HG03159 (cell line): Measurements from ENCODE around the gene SEC61A2.
"Not testable (repeated sequence)": the region's sequence is repeated elsewhere in the genome, so short reads cannot be mapped to it uniquely, and the experiment has no call there.

Source experiments
- ATAC-seq: cut with Tn5 transposase; IDR thresholded peaks from one replicate; pipeline ENCODE4 v1.9.1; 2021; ENCODE audit warnings: mild to moderate bottlenecking, moderate library complexity; ENCODE audit not compliant: unreplicated experiment

Gene SEC61A2

GRCh38 chr10:12129222-12130111 is at the start of gene SEC61A2:
SEC61A2 (plus strand) TSS chr10:12129677; CDS start chr10:12129788, 111 bp downstream.
- peak; percentile 87 for ATAC-seq

GRCh38 chr10:12081470-12081869 is 48.0 kb upstream of the SEC61A2 start:
- ATAC-seq: no peak

- no peak for ATAC-seq
Observed at GRCh38 chr10:12081879-12082557, 47.5 kb upstream of the SEC61A2 start.

GRCh38 chr10:12088919-12089318 is 40.6 kb upstream of the SEC61A2 start:
- ATAC-seq: no peak

GRCh38 chr10:12091421-12091820 is 38.1 kb upstream of the SEC61A2 start:
- no peak for ATAC-seq

GRCh38 chr10:12097361-12097760 is 32.1 kb upstream of the SEC61A2 start:
- not testable (repeated sequence) for ATAC-seq

GRCh38 chr10:12097791-12098190 is 31.7 kb upstream of the SEC61A2 start:
- ATAC-seq: no peak

- ATAC-seq: no peak
Observed at GRCh38 chr10:12098966-12099365, 30.5 kb upstream of the SEC61A2 start.

GRCh38 chr10:12103802-12104201 is 25.7 kb upstream of the SEC61A2 start:
- ATAC-seq: no peak

- no peak for ATAC-seq
Observed at GRCh38 chr10:12107781-12108180, 21.7 kb upstream of the SEC61A2 start.

- ATAC-seq: no peak
Observed at GRCh38 chr10:12109286-12109685, 20.2 kb upstream of the SEC61A2 start.

- no peak for ATAC-seq
Observed at GRCh38 chr10:12111528-12111927, 17.9 kb upstream of the SEC61A2 start.

- ATAC-seq: no peak
Observed at GRCh38 chr10:12113627-12114026, 15.8 kb upstream of the SEC61A2 start.

- ATAC-seq: peak; percentile 13
Observed at GRCh38 chr10:12121673-12122072, 7.8 kb upstream of the SEC61A2 start.

- peak; percentile 48 for ATAC-seq
Observed at GRCh38 chr10:12130237-12130872, 878 bp downstream of the SEC61A2 start.

- ATAC-seq: no peak
Observed at GRCh38 chr10:12135631-12136030, 6.2 kb downstream of the SEC61A2 start.

GRCh38 chr10:12140038-12140437 is 10.6 kb downstream of the SEC61A2 start:
- ATAC-seq: no peak

- ATAC-seq: no peak
Observed at GRCh38 chr10:12144538-12144937, 15.1 kb downstream of the SEC61A2 start.

- no peak for ATAC-seq
Observed at GRCh38 chr10:12150163-12150562, 20.7 kb downstream of the SEC61A2 start.

GRCh38 chr10:12154516-12154915 is 25.0 kb downstream of the SEC61A2 start:
- no peak for ATAC-seq

GRCh38 chr10:12156367-12157123 is 27.1 kb downstream of the SEC61A2 start:
- ATAC-seq: no peak
